Fibroblast of lung (primary cell): ENCODE data around the gene NUP155. TPM values are rescaled to one million over a fixed set of nuclear protein-coding genes. Genes with fewer than 3 reads are reported as not detected.

ENCODE experiments used
- DNase-seq, 2 donors: peaks; one replicate each; pipeline versions ENCODE4 v3.0.0 to v3.0.0-alpha.2; 2010; ENCODE audit warnings: low read depth in 2 of 2
- H2AFZ ChIP-seq: 2 replicates; pipeline ENCODE4 v1.5.1; 2012; ENCODE audit warnings: low read length, control low read depth, inconsistent platforms
- H3K27ac ChIP-seq: 2 replicates; pipeline ENCODE4 v1.5.1; 2011; ENCODE audit warnings: low read length, control low read depth; ENCODE audit not compliant: insufficient read depth
- H3K27me3 ChIP-seq: 2 replicates; pipeline ENCODE4 v1.5.1; 2011; ENCODE audit warnings: mild to moderate bottlenecking, low read length; ENCODE audit not compliant: control insufficient read depth, insufficient read depth
- H3K36me3 ChIP-seq: 2 replicates; pipeline ENCODE4 v1.5.1; 2011; ENCODE audit warnings: low read length; ENCODE audit not compliant: control insufficient read depth, insufficient read depth
- H3K4me1 ChIP-seq: 2 replicates; pipeline ENCODE4 v1.5.1; 2011; ENCODE audit warnings: low read length; ENCODE audit not compliant: control insufficient read depth, insufficient read depth; ENCODE audit errors: extremely low read depth
- H3K4me2 ChIP-seq: 2 replicates; pipeline ENCODE4 v1.5.1; 2011; ENCODE audit warnings: low read length, control low read depth; ENCODE audit not compliant: insufficient read depth; ENCODE audit errors: extremely low read depth
- H3K4me3 ChIP-seq, 4 experiments: fragments of 200-600 bp in 1 of 4; sonication (generic) in 1 of 4; replicated peaks in 1 of 4; 2 replicates each; pipeline ENCODE4 v1.5.1; 2011 to 2016; ENCODE audit warnings: low read length in 4 of 4, low read depth in 3 of 4, mild to moderate bottlenecking in 3 of 4, control low read depth in 2 of 4, inconsistent platforms in 1 of 4, mixed read lengths in 1 of 4; ENCODE audit not compliant: insufficient read depth in 1 of 4; ENCODE audit errors: control extremely low read depth in 1 of 4
- H3K79me2 ChIP-seq: 2 replicates; pipeline ENCODE4 v1.5.1; 2012; ENCODE audit warnings: mild to moderate bottlenecking, low read length, inconsistent platforms; ENCODE audit not compliant: control insufficient read depth, insufficient read depth
- H3K9ac ChIP-seq: 2 replicates; pipeline ENCODE4 v1.5.1; 2011; ENCODE audit warnings: mild to moderate bottlenecking, low read length, control low read depth; ENCODE audit not compliant: insufficient read depth
- H3K9me3 ChIP-seq: 2 replicates; pipeline ENCODE4 v1.5.1; 2012; ENCODE audit warnings: low read depth, low read length; ENCODE audit not compliant: control insufficient read depth, insufficient read depth
- H4K20me1 ChIP-seq: 2 replicates; pipeline ENCODE4 v1.5.1; 2011; ENCODE audit warnings: low read length; ENCODE audit not compliant: control insufficient read depth, insufficient read depth; ENCODE audit errors: extremely low read depth
- EZH2 ChIP-seq: IDR thresholded peaks from 2 replicates; pipeline ENCODE4 v1.5.1; 2012; ENCODE audit warnings: low read length, control low read depth, mild to moderate bottlenecking; ENCODE audit errors: missing control alignments
- polyA plus RNA-seq, 2 donors: library from polyadenylated mRNA; depleted of rRNA in 1 of 2; stranded (reverse) in 1 of 2; unstranded in 1 of 2; fragments of >200 nt; gene quantifications; 2 replicates each; pipeline ENCODE4 v1.2.1, GENCODE V29; 2011 to 2012; ENCODE audit warnings: missing spikeins in 1 of 2
- total RNA-seq: library from RNA; depleted of rRNA; stranded (reverse); fragments of >200 nt; gene quantifications from 2 replicates; pipeline ENCODE4 v1.2.1, GENCODE V29; 2014
- TF ChIP-seq, protein P1 (sequence below), 2 donors: IDR thresholded peaks in 1 of 2; conservative IDR thresholded peaks in 1 of 2; 1 replicate in 1 of 2; 2 replicates in 1 of 2; pipeline ENCODE4 v1.5.1; 2011 to 2012; ENCODE audit warnings: low read length in 2 of 2, control low read depth in 1 of 2, inconsistent platforms in 1 of 2, low read depth in 1 of 2, mild to moderate bottlenecking in 1 of 2

The NUP155 gene
- total and polyA plus RNA-seq, 2 donors (not counting 1 experiment from before 2014, with no cell fraction given) = 16.6 to 26.3 TPM

DNA sequence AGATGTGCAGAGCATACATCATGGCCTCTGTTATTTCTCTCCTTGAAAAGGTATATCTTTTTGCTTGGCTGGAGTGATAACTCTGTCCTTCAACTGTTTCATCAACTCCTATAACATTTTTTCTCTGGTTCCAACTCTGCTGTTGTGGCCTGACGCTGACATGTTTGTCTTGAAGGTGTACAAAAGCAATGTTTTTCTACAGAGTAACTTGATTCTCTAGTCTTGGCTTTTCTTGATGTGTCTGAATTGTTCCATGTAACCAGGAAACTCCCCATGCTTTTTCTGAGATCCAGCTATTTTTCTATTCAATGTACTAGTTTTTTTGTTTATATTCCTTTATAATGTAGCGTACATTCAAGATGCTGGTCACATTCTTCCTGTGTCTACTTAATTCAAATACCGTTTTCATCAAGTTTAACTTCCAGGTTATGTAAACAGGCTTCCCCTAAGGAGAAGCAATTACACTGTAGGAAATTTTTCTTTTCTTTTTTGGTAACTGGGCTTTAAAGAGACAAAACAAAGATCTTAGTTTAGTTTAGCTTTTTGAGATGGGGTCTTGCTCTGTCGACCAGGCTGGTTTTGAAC lies 115.0 kb downstream of the NUP155 start:
- H3K4me2 ChIP-seq = no peak overlapping the region
- H3K9ac ChIP-seq = no peak overlapping the region
- no peaks in the 10 kb centered on the region for H3K27me3 ChIP-seq
- H4K20me1 ChIP-seq = no peaks in the 10 kb centered on the region
- H3K36me3 ChIP-seq = no peaks in the 10 kb centered on the region
- TF ChIP-seq EZH2 = no peak
- TF ChIP-seq, protein P1, sequence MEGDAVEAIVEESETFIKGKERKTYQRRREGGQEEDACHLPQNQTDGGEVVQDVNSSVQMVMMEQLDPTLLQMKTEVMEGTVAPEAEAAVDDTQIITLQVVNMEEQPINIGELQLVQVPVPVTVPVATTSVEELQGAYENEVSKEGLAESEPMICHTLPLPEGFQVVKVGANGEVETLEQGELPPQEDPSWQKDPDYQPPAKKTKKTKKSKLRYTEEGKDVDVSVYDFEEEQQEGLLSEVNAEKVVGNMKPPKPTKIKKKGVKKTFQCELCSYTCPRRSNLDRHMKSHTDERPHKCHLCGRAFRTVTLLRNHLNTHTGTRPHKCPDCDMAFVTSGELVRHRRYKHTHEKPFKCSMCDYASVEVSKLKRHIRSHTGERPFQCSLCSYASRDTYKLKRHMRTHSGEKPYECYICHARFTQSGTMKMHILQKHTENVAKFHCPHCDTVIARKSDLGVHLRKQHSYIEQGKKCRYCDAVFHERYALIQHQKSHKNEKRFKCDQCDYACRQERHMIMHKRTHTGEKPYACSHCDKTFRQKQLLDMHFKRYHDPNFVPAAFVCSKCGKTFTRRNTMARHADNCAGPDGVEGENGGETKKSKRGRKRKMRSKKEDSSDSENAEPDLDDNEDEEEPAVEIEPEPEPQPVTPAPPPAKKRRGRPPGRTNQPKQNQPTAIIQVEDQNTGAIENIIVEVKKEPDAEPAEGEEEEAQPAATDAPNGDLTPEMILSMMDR (conservative IDR thresholded peaks at IDR 0.05 in 1 of 2, IDR thresholded peaks at IDR 0.05 in 1 of 2; ENCODE audit: low read depth in 1 of 2, low read length in 2 of 2) = no peak
- no peaks in the 10 kb centered on the region for H3K4me1 ChIP-seq
- no peak overlapping the region for H2AFZ ChIP-seq
- H3K4me3 ChIP-seq = no peak overlapping the region
- H3K9me3 ChIP-seq = no peaks in the 10 kb centered on the region
- no peak overlapping the region for H3K27ac ChIP-seq
- DNase-seq = no peak
- no peaks in the 10 kb centered on the region for H3K79me2 ChIP-seq

DNA sequence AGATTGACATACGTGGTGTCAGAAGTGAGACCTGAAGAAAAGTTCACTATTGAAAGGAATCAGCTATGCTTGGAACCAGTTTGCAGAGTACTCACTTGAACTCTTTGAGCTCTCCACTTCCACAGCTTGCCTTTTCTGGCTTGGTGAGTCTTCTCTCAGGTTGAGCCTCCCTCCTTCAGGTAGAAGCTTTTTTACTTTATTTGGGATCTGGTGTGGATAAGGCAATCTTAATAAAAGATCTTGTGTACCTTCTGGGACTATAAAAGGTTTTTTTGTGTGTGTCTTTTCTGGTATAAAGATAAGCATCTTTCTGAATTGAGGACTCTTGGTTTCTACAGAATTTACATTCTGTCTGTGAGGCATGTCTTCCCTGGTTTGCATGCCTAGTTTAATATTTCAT lies 116.3 kb downstream of the NUP155 start:
- H3K27ac ChIP-seq = no peak overlapping the region
- no peak overlapping the region for H3K4me3 ChIP-seq
- H3K27me3 ChIP-seq = no peaks in the 10 kb centered on the region
- no peaks in the 10 kb centered on the region for H4K20me1 ChIP-seq
- H3K36me3 ChIP-seq = no peaks in the 10 kb centered on the region
- no peak overlapping the region for H2AFZ ChIP-seq
- H3K79me2 ChIP-seq = no peaks in the 10 kb centered on the region
- no peak for TF ChIP-seq EZH2
- TF ChIP-seq, protein P1 (conservative IDR thresholded peaks at IDR 0.05 in 1 of 2, IDR thresholded peaks at IDR 0.05 in 1 of 2; ENCODE audit: low read depth in 1 of 2, low read length in 2 of 2) = no peak
- no peak for DNase-seq
- H3K4me1 ChIP-seq = peaks cover 2% of the 10 kb centered on the region
- no peak overlapping the region for H3K4me2 ChIP-seq
- no peak overlapping the region for H3K9ac ChIP-seq
- no peaks in the 10 kb centered on the region for H3K9me3 ChIP-seq

DNA sequence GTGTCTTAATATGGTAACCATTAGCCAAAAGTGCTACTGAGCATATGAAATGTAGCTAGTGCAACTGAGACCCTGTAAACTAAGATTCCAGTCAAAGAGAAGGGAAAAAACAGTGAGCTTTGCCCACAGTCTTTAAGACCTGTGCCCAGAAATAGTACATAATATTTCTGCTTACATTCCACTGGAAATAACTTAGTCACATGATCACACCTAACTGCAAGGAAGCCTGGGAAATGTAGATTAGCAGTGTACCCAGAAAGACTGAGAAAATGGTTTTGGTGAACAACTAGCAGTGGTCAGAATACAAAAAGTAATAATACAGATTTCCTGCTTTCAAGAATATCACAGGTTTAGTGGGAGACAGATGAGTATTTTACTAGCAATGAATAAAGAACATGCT lies 119.2 kb downstream of the NUP155 start:
- no peak for TF ChIP-seq EZH2
- TF ChIP-seq, protein P1 (conservative IDR thresholded peaks at IDR 0.05 in 1 of 2, IDR thresholded peaks at IDR 0.05 in 1 of 2; ENCODE audit: low read depth in 1 of 2, low read length in 2 of 2) = no peak
- H3K79me2 ChIP-seq = peaks cover 5% of the 10 kb centered on the region
- H3K9ac ChIP-seq = no peak overlapping the region
- H3K36me3 ChIP-seq = no peaks in the 10 kb centered on the region
- H3K4me2 ChIP-seq = no peak overlapping the region
- no peaks in the 10 kb centered on the region for H3K9me3 ChIP-seq
- no peak overlapping the region for H3K27ac ChIP-seq
- DNase-seq = no peak
- no peaks in the 10 kb centered on the region for H3K27me3 ChIP-seq
- peaks cover 5% of the 10 kb centered on the region for H3K4me1 ChIP-seq
- no peak overlapping the region for H3K4me3 ChIP-seq
- H4K20me1 ChIP-seq = no peaks in the 10 kb centered on the region
- H2AFZ ChIP-seq = no peak overlapping the region
